Retina (tissue), 1 donor: ENCODE data around the gene BPIFB6.

Experiments
- DNase-seq: peaks from one replicate; pipeline ENCODE4 v3.0.0-alpha.2; 2016

The BPIFB6 gene, protein sequence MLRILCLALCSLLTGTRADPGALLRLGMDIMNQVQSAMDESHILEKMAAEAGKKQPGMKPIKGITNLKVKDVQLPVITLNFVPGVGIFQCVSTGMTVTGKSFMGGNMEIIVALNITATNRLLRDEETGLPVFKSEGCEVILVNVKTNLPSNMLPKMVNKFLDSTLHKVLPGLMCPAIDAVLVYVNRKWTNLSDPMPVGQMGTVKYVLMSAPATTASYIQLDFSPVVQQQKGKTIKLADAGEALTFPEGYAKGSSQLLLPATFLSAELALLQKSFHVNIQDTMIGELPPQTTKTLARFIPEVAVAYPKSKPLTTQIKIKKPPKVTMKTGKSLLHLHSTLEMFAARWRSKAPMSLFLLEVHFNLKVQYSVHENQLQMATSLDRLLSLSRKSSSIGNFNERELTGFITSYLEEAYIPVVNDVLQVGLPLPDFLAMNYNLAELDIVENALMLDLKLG

DNA sequence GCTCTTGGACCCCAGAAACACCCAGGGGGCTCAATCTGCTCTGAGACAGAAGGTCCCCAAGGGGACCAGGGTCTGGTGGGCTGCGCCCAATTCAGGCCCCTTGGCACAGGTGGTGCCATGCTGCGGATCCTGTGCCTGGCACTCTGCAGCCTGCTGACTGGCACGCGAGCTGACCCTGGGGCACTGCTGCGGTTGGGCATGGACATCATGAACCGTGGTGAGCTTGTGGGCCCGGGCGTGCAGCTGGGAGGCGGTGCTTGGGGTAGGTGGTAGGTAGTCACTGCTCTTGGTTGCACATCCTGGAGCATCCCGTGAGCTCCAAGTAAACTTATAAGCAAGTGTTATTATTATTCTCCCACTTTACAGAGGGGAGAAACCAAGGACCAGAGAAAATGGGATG, at the start of gene BPIFB6:
TSS of gene BPIFB6 (plus strand) at position 118 of the 400 bp plus-strand sequence. CDS start at position 118, 0 bp downstream.
- DNase-seq, result no peak

DNA sequence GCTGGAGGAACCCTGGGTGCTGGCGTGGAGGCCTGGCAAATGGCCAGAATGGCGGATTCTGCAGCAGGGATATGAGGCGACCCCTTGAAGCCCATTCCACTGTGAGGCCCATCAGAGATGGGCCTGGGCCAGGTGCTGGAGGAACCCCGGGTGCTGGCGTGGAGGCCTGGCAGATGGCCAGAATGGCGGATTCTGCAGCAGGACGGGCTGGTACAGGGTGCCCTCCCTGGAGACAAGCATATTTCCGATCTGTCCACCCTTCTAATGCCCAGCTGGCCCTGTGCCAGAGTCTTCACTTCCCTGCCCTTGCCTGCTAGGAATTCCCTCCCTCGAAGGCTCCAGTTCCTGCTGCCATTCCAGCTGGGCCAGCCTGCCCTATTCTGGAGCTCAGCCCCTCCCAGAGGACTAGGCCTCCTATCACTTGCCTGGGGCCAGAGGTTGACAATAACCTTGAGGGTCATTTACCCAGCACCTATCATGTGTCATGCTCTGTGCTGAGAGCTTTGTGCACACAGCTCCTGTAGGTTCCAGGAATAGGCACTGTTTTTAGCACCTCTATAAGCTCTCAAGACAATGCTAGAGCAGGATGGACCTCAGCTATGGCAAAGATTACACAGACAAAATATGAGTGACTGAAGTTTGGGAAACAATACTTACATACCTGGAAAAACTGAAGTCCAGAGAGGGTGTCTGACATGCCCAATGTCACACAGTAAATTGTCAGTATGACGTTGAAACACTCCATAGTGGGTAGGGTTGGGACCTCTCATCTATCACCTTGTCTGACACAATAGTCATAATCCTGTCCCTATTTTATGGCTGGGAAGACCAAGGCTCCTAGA, 48.6 kb upstream of the BPIFB6 start:
- DNase-seq, result peak; percentile 14

DNA sequence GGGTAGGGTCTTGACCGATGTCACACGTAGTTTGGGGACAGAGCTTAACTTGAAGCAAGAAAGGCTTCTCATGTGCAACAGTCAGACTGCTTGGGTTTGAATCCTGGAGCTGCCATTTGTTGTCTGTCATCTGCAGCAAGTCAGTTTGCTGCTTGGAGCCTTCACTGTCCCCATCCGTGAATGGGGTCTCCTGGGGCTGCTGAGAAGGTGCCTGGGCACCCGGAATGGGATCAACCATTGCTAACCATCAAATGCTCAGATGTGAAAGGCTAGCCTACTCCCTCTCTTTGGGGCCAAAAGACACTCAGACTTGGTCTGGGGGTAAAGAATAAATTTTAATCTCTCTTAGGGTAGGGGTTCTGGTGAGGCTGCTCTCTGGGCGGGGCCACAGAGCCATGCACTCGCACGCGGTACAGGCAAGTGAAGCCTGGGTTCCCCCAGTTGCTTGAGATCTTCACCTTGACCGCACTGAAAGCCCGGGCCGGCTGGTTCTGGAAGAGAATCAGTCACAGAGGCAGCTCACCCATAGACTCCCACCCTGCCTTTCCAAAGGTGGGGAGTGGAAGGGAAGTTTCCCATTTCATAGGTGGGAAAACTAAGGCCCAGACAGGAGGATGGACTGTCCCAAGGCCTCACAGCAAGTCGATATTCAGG, 47.9 kb upstream of the BPIFB6 start:
- DNase-seq, result no peak

DNA sequence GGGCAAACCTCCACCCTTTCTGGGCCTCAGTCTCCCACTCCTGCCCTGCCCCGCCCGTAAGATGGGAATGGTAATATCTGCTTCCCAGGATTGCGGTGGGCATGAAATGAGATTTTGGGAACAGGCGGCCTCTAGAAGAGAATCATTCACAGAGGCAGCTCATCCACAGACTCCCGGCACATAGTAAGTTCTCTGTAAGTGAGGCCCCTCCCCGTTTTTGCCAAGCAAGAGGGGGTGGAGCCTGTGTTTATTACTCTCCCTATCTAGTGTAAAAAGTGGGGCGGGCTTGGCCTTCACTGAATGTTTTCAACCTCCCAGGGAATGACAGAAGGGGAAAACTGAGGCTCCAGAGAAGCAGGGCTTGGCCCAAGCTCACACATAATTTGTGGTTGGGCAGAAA, 47.3 kb upstream of the BPIFB6 start:
- DNase-seq, result no peak

DNA sequence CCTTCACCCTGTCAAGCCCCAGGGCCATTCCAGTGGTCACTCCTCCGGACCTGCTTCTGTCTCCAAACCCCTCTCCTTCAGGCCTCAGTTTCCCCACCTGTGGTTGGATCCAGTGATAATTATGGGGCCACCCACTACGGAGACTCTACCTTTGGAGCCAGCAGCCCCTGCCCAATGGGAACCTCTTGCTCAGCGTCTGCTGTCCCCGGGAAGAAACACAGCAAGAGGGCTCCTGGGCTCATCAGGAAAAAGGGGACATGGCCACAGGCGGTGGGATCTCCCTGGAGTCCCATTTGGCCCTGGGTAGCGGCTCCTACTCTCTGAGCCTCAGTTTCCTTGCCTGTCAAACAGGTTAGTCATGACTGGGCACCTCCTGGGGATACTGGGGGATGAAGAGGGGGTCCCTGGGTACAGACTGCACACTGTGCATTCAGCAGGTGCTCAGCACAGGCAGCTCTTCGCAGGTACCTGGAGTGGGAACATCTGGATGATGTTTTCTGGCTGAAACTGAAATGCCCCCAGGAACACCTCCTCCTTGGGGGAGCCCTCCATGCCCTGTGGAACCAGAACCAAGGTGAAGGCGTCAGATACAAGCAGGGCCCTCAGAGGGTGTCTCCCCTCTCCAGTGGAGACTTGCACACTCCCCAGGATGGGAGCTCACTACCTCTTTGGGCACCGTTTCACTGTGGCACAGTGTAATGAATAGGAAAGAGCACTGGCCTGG, 46.7 kb upstream of the BPIFB6 start:
- DNase-seq, result no peak

DNA sequence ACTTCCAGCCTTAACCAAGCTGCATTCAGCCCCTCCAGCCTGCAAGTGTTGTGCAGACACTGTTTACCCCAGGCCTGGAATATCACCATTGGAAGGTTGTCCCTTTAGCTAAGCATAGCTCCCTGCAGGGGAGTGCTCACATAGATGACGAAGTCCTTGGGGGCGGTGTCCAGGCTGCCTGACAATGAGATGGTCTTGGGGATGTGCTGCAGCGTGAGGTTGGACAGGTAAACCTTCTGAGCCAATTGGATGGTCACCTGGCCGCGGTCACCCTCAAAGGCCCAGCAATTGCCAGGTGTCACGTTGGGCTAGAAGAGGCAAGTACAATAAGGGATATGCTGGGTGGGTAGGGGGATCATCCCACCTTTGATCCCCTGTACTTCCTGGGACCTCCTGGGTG, 45.9 kb upstream of the BPIFB6 start:
- DNase-seq, result no peak

DNA sequence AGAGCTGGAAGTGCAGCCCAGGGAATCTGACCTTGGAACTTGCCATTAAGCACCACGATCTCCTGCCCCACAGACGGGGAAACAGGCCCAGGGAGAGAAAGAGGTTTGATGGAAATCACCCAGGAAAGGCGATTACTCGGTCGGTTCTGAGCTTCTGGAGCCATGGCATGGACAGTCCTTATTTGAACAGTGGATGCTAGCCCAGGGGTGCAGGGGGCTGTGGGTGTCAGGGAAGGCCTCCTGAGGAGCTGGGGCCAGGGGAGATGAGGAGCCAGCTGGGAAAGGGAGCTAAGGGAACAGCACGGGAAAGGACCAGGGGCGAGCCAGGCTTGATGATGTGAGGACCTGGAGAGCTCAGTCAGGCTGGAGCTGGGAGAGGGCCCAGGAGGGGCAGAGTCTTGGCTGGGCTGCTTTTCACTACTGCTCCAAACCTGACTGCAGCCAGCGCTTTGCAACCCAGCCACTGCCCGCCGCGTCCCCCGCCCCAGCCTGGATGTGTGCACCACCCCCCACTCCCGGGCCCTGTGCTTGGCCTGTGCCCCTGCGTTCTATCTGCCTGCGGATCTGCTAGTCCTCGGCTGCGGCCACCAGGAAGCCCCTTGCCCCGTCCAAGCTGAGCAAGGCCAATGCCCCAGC, 45.0 kb upstream of the BPIFB6 start:
- DNase-seq, result no peak

DNA sequence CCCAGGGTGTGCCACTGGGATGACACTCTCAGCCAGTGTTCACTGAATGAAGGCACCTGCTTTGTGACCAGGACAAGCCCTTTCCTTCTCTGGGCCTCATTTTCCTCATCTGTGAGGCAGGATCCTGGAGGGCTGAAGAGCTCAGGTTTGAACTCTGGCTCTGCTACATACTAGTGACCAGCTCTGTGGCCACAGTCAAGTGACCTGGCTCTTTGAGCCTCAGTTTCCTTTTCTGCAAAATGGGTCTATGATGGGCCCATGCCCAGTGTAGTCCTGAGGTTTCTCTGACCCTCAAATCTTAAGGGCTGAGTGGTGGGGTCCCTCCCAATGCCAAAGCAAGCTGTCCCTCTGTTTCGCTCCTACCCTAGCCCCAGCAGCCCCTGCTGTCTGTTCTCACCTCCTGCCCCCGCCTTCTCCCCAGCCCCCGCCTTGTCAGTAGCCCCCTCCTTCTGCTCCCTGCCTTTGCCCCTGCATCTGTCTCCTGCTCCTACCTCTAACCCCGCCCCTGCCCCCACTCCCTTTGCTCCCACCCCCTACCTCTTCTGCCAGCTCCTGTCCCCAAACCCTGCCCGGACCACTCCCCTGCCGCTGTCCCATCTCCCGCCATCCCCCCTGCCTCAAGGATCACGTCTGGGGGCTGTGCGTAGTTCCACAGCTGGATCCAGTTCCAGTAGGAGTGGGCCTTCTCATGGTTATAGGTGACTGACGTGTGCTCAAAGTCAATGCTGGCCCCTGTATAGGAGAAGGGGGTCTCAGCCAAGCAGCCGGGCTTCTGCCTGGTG, 44.2 kb upstream of the BPIFB6 start:
- no peak for DNase-seq

DNA sequence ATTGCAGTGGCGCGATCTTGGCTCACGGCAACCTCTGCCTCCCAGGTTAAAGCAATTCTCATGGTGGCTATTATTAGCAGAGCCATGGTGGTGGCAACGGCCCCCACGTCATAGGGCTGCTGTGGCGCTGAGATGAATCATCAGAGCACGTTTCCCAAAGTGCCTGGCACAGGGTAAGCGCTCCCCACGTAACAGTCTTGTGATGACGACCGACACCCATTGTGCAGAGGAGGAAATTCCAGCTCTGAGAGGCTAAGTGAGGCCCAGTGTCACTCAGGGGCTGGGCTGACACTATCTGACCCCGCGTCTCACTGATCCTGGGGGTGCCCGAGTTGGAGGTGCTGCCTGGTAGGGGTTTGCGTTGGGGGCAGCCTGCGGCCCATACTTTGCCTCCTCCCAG, 43.4 kb upstream of the BPIFB6 start:
- no peak for DNase-seq

DNA sequence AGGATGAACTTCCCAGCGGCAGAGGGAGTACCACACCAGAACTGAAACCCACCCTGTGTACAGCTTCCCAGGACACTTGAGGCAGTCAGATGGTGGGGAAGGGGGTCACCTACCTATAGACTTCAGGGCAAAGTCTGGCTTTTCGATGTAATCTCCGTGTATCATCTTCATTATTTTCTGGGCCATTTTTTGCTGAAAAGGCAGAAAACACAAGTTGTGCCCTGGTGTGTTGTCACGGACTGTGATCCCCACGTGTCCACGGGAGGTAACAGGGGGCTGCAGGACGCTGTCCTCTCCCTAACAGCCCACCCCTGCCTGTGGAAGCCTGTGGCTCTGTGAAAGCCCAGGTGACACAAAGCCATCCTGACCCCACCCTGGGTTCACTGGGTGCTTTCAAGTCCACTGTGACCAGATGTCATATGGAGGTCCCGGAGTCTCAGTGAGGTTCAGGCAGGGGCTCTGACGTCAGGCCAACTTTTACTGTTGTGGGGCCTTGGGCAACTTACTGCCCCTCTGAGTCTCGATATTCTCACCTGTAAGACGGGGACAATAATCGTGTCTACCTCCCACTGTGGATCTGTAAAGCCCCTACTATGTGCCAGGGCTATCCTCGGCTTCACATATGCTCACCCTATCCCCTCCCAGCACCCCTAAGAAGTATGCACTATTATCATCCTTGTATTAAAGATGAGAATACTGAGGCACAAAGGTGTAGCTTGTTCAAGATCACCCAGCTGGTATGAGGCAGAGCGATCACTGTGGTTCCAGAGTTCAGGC, 41.8 kb upstream of the BPIFB6 start:
- no peak for DNase-seq

DNA sequence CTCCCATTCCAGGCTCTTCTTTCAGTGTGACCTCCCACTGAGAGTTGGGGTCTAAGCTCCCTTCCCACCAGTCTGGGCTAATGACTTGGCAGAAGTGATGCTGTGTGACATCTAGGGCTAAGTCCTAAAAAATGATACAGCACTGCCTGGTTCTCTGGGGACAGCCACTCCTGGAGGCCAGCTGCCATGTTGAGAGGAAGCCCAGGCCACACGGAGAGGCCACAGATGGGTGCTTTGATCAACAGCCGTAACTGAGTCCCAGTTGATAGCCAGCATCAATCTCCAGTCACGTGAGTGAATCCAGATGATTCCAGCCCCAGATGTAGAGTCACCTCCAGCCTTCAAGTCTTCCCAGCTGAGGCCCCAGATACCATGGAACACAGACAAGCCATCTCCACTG, 41.0 kb upstream of the BPIFB6 start:
- DNase-seq, result no peak

DNA sequence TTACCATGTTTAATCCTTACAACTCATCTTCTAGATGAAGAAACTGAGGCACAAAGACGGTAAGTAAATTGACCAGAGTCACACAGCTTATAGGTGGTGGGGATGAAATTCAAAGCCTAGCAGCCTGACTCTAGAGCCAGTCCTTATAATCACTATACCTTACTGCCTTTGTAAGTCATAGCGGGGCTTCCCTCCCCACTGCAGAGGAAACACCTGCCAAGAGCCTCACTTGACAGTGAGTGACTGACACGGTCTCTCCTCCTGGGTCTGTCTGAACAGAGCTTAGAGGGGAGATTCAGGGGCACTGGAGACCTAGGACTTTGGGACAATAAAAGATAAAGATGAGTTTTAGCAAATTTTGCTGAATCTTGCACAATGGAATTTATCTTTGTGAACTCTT, 40.1 kb upstream of the BPIFB6 start:
- no peak for DNase-seq

DNA sequence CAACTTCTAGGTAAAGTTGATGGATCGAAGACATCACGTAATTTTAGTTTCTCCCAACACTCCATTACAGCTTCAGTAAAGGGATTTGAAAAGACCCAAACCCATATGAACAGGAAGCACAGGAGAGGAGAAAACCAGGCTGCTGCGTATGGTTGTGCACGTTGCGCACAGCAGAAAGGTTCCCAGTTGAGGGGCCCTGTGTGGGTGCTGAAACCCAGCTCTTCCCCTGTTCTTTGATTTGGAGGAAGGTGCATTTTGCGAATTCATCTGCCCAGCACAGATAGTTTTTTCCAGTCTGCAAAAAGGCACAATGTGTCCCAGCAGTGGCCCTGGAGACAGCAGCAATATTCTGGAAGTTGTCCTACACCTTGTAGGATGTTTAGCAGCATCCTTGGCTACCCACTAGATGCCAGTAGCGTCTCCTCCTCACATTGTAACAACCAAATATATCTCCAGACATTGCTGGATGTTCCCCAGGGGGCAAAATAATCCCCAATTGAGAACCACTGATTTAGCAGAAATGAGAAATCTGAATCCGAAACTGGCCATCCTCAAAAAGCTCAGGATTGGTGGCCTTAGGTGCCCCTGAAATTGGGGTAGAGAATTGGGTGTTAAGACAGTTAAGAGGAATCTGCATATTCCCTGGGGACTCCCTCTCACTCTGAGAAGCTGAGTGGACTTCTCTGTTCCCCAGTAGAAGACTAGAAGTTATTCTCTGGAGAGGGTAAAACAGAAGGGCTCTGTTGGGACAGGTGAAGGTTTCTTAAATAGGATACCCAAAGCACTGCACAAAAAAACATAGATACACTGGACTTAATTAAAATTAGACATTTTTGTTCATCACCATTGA, 39.4 kb upstream of the BPIFB6 start:
- DNase-seq, result no peak

DNA sequence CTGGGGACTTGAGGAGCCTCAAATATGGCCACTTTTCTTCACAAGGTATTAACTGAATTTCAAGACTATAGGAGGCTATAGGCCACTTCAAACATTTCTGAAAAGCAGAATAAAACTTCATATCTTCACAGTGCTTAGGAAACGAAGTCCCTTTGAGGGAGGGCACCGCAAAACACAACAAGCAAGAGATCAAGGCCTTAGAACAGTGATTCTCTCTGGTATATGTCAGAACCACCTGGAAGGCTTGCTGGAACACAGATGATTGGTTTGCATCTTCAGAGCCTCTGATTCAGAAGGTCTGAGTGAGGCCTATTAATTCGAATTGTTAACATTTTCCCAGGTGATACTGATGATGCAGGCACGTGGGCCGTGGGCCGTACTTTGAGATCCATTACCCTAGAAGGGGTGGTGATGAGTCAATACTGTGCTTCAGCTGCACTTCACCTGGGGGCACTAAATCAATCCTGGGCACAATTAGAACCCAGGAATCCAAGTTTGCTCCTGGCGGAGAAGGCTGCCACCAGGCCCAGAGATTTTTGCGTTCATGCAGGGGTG, 37.9 kb upstream of the BPIFB6 start:
- no peak for DNase-seq

DNA sequence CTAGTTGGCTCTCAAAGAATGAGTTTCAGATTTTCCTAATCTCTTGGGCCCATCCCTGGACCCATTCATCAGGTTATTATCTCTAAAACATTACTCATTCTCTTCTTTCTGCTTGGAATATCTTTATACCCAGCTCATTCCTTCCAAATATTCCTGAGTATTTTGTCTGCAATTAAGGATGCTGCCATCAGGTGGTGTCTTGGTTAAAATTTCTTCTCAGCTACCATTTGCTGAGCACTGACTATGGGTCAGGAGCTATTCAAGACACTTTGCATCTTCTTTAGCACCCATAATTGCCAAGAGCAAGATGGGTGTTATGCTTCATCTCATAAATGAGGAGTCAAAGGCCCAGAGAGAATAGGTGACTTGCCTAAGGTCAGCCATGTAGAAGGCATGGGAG, 35.6 kb upstream of the BPIFB6 start:
- no peak for DNase-seq

DNA sequence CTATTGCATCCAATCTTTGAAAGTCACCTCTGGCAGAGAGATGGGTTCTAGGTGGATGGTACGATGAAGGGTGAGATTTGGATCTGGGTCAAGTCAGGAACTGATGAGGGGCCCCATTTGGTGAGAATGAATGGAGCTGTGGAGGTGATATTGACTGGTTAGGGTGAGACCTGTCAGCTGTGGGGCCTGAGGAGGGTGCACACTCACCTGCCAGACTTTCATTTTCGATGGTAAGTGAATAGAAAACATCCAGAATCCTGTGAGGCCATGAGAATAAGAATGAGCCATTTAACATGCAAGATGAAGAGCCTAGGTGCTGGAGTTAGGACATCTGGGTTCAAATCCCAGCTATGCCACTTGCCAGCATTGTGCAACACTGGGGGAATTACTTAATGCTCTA, 34.0 kb upstream of the BPIFB6 start:
- DNase-seq, result no peak

DNA sequence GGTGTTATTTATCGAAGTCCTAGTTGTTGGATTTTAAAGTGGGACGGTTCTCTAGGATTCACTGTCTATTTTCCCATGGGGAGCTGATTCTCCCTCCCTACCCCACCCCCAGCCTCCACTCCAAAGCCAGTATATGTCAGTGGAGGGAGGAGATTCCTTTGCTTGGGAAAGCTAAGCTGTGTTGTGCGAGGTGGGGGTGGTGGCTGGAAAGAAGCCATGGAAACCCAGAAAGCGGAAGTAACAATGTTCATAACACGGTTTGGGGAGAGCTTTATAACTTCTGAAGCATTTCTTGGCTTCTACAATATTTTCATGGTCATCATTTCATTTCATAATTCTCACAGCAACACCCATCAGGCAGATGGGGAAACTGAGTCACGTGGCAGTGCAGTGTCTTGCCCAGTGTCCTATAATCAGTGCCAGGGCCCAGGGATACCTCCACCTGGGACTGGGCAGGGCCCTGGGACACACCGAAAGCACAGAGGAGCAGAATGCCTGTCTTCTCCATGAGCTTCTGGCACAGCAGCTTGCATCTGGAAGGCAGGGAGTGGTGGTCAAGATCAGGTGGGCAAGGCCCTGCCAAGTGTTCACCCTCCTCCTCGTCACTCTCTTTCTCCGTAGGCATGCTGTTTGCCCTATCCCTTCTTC, 31.7 kb upstream of the BPIFB6 start:
- DNase-seq, result no peak

DNA sequence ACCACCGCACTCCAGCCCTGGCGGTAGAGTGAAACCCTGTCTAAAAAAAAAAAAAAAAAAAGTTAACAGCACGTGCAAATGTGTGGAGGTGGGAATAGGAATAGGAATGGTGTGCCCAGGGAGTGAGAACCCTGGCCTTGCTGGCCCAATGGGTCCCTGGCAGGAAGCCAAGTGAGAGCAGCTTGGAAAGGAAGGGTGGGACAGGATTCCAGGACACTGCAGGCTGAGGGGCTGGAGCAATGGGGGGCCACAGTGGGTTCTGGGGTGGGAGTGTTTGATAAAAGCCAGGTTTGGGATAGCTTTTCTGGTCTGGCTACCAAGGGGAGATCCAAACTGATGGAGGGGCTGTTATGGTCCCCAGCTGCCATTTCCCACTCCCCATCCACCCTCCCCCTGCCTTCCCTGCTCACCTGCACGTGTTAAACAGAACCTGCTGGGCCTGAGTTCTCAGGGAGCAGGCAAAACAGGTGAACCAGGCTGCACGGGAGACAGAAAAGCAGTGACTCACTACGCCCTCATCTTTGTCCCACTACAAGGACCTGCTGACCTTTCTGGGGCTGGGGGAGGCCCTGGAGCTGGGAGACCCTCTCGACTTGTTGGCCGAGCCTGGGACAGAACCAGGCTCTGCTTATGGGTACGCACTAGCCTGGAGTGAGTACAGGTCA, 30.5 kb upstream of the BPIFB6 start:
- no peak for DNase-seq
